ENCODE data around the gene RTN4RL1.

GRCh38 chr17:2043785-2044184, 18.7 kb upstream of the RTN4RL1 start:
- no peak for TF ChIP-seq CTCF (IDR thresholded peaks at IDR 0.05)
- TF ChIP-seq POLR2AphosphoS5 (IDR thresholded peaks at IDR 0.05): no peak
- no peak for TF ChIP-seq EP300 (IDR thresholded peaks at IDR 0.05)
